GM21360 (cell line): ENCODE measurements around the gene SPACDR.

Experiments
- ATAC-seq: cut with Tn5 transposase; IDR thresholded peaks from one replicate; pipeline ENCODE4 v1.9.1; 2021; ENCODE audit warnings: mild to moderate bottlenecking, moderate library complexity; ENCODE audit not compliant: unreplicated experiment

SPACDR gene

DNA sequence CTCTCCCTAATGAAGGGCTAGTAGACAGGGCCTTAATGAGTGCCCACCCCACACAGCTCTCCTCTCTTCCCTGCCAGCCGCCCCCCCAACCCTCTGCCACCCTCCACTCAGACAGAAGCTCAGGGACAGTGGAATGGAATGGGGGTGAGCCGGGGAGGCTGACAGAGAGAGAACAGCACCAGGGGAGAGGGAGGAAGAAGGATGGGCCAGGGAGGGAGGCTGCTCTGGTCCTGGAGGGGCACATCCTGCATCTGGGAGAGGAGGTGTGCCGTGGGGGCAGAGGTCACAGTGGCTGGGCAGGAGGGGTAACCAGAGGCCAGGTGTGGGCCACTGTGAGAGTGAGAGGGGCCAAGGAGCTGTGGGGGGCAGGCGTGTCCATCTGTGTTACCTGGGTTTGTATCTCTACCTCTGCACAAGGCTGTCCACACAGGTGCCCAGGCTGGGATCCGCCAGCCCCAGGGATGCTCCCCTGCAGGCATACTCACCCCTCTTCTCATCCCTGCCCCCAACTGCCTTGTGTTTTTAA lies 22.1 kb upstream of the SPACDR start:
- no peak for ATAC-seq

GRCh38 chr7:100485471-100485876 lies 21.4 kb upstream of the SPACDR start:
- ATAC-seq: no peak

DNA sequence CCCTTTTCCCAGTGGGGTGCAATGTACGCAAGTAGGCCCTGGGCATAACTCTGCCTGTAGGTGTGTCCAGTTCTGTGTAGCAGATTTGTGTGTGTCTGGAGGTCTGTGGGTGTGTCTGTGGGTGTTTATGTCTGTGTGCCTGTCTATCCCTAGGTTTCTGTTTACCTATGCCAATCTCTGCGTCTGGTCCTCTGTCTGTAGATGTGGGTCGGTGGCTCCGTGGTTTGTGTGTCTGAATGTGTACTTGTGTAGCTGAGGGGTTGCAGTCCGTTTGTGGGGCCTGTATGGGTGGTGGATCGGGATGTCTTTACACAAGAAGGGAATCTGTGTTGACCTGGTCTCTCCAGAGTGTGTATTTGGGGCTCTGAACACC lies 20.6 kb upstream of the SPACDR start:
- ATAC-seq: no peak

GRCh38 chr7:100483722-100484672 lies 19.9 kb upstream of the SPACDR start, which contains the start of gene NYAP1:
TSS of gene NYAP1 (plus strand) at chr7:100483927. CDS start at chr7:100485312, 1,385 bp downstream.
- no peak for ATAC-seq

DNA sequence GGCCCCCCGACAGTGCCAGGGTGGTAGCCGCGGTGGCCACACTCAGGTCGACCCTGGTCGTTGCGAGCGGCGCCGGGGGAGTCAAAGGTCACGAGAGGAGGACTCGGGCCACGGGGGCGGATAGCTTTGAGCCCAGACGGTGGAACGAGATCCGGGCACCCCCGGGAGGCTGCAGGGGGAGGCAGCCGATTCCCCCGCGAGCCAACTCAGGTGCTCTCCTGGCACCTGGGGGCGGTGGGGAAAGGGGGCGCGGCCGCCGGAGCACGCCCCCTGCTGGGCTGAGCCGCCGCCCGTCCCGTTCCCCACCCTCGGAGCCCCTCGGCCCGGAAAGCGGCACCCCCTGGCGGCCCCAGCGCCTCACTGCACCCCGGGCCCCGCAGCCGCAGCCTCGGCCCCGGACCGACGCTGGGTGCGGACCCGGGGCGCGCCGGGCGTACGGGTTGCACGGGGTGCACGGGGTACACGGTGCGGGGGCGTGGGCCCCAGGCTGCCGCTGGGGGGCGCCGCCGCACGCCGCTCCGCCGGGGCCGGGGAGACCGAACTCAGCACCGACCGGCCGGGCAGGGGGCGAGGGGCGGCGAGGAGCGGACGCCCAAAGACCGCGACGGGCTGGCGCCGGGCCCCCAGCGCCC lies 19.1 kb upstream of the SPACDR start:
- peak; percentile 63 for ATAC-seq

GRCh38 chr7:100482728-100483089 lies 18.6 kb upstream of the SPACDR start:
- no peak for ATAC-seq

DNA sequence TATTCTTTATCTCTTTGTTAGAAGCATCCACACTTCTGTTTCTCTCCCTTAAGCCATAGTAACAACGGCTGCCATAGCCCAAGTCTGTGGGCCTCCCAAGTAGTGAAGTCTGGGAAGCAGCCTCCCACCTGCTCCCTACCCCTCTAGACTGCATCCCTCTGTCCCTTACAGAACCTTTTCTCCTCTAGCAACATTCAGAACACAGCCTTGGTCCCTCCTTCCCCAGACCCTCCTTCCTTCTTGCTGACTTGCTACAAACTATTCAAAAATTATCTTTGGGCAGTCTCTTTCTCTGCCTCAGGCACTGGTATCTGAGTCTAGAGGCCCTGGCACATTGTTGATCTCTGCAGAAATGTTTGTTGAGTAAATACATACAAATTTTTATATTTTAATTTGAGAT lies 17.4 kb upstream of the SPACDR start:
- ATAC-seq: no peak

- peak; percentile 48 for ATAC-seq
Measured at GRCh38 chr7:100478958-100479660, 15.0 kb upstream of the SPACDR start, which contains the start of gene TSC22D4. TSS of gene TSC22D4 (minus strand) at chr7:100479214. CDS start at chr7:100478038, 1,176 bp downstream.

DNA sequence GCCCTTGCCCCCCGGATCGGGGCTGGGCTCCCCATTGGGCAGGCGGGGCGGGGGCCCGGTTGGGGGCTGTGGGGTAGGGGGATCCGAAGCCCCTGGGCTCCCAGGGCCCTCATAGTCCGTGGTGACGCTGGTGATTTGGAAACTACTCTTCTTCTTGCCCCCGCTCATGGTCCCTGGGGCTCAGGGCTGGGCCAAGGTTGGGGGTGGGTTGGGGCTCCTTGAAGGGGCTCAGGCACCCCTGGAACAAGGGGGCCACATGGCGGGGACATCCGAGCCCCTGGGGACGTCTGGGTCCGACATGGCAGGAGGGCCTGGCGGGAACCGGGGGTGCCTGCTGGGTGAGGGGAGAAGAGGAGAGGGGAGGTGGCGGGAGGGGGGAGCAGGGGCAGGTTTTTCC lies 13.8 kb upstream of the SPACDR start:
- ATAC-seq: no peak

- no peak for ATAC-seq
Measured at GRCh38 chr7:100476903-100477870, 13.1 kb upstream of the SPACDR start.

DNA sequence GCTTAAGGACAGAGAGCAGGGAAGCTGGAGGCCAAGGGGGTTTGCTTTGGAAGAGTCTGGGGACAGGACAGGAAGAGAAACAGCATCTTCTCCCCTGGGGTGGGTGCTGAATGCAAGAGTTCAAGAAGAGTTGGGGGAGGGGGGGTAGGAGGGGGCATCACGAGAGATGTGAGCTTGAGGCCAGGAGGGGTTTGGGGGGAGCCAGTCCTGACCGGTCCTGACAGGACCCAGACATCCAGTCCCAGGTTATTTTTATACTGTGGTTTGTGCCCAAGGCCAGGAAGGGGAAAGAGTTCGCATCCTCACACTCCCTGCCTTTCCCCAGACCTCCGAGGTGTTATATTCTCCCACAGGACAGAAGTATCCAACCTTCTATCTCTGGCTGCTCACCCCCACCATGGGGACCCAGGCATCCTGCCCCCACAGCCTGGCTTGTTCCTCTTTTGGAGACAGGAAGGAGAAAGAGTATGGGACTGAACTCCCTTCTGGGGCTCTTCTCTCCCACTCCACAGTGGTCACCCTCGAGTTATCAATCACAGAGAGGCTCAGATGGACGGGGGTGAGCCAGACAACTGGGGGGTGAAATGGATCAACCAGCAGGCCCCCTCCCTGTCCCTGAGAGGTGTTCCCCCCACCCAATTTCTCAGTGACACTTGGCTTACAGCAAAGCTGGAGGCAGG lies 12.2 kb upstream of the SPACDR start:
- ATAC-seq: no peak

GRCh38 chr7:100475549-100475948 lies 11.5 kb upstream of the SPACDR start:
- no peak for ATAC-seq

GRCh38 chr7:100472854-100473499 lies 8.9 kb upstream of the SPACDR start:
- no peak for ATAC-seq

GRCh38 chr7:100472121-100472851 lies 8.2 kb upstream of the SPACDR start:
- ATAC-seq: no peak

DNA sequence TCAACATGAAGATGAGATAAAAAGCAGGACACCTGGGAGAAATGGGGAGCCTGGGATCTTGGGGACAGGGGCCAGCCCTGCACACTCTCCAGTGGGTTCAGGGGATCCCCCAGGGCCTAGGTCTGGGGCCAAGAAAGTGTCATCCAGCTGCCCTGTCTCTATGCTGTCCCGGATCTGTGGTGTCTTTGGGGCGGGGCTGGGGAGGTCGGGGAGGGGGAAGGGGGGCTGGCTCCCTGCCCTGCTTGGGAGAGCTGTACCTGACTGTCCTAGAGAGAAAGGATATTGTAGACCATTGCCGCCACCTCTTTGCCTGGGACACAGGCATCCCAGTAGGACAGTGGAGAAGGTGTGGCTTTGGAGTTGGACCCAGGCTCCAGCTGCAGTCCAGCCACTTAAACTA lies 7.0 kb upstream of the SPACDR start:
- ATAC-seq: no peak

DNA sequence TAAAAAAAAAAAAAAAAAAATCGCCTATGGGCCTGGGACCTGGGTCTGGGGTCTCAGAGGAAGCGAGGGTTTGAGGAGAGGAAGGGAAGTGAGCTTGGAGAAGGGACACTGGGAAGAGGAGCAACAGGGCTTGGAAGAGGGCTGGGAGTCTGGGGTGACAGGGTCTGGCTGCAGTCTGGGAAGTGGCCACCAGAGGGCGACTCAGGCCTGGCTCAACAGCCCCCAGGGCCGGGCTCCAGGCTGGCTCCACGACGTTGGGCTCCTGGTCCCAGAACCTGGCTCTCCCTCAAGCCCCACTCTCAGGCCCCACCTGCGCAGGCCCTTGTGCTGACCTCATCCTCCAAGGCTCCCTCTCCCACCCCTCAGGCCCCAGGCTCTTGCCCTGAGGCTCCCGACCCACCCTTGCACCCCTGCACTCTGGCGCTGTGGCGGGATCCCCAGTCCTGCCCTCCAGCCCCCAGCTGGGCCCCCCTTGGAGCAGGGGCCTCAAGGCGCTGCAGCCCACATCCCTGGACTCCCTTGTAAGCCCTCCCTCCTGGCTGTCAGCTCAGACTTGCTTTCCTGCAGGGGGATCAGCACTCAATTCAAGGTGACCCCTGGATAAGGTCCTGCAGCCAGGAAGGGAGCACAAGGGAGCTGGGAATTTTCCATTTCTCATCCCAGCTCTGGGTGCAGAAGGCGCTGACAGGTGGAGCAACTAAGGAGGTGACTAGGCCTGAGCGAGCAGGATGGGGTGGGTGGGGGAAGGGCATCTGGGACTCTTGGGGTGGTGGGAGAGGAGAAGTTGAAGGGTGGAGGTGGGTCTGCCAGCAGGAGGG lies 5.4 kb upstream of the SPACDR start:
- ATAC-seq: peak; percentile 50

- ATAC-seq: no peak
Measured at GRCh38 chr7:100467638-100468373, 3.7 kb upstream of the SPACDR start.
